ENCODE measurements around the gene PLAA.

The PLAA gene

DNA sequence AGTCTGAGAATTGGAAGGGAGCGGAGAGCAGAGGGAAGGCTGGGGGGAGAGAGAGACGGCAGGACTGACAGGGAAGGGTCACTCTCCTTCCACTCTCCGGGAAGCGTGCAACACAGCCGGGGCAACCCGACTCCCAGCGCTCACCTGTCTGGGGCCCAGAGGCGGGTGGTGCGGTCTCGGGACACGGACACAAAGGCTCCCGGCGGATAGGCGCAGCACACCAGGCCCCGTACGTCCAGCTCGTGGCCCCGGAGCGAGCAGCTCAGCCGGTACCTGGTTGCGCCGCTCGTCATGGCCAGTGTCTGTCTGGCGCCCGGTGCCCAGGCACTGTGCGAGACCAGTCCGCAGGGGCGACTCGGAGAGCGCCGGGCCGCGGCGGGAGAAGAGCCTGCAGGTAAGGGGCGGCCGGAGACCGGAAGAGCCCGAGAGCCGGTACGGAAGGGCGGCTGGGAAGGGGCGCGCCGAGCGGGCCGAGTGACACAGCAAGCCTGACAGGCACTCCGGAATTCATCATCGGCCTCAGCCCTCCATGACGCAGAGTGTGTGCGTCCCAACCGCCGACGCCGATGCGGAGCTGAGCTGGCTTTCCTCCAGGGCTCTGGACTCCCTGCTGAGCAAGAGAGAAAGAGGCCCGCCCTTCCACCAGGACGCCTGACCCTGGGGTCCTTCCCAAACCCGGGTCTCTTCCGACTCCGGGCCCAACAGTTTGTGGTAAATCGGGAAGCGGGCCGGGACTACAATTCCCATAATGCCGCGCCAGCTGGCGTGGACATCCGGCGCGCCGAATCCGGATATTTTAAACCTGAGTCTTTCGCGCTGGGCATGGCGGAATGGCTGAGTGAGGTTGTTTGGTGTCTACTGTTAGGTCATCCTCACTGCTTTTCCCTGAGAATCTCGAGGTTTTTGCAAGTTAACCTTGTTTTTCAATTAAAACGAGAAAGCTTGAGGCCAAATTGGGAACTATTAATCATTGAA lies at the start of gene PLAA:
TSS of gene PLAA (minus strand) at position 490 of the 975 bp plus-strand sequence. CDS start at position 293, 197 bp downstream.
- TF ChIP-seq POLR2A (IDR thresholded peaks at IDR 0.05; ENCODE audit: low read depth, low read length): peak; percentile 64
- FAIRE-seq (peak; percentile 98), DNase-seq (ENCODE audit: insufficient read length, low spot score) (peak; percentile 73)

DNA sequence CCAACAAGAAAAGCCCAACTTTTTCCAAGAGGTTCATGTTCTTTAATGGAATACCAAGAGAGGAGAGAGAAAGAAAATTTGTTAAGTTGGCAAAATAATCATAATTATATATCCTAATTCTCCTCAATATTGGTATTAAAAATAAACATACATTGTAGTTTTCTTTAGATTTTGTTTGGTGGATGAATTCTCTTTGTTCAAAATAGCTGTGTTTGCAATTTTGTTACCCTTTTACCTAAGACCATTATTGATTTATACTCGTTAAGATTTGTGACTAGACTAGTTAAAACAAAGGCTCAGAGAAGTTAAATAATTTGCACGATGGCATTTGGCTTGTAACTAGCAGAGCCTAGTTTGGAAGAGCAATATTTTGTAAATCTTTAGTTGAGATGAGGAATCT lies 48.8 kb upstream of the PLAA start:
- DNase-seq (ENCODE audit: insufficient read length, low spot score) (no peak), FAIRE-seq (no peak)
- no peak for TF ChIP-seq POLR2A (IDR thresholded peaks at IDR 0.05; ENCODE audit: low read depth, low read length)

DNA sequence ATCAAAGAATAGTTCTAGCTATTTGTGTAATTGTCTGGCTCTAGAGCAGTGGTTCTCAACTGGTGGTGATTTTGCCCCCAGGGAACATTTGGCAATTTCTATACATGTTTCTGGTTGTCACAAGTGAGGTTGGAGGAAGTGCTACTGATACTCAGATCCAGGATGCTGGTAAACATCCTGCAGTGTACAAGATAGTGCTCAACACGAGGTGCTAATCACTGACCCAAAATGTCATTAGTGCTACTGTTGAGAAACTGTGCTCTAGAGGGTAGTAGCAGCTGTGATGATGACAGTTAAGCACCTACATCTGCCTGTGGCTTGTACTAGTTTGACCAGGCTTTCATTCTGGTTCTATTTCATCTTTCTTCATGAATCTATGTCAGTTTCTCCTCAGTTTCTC lies 36.3 kb upstream of the PLAA start:
- no peak for FAIRE-seq

DNA sequence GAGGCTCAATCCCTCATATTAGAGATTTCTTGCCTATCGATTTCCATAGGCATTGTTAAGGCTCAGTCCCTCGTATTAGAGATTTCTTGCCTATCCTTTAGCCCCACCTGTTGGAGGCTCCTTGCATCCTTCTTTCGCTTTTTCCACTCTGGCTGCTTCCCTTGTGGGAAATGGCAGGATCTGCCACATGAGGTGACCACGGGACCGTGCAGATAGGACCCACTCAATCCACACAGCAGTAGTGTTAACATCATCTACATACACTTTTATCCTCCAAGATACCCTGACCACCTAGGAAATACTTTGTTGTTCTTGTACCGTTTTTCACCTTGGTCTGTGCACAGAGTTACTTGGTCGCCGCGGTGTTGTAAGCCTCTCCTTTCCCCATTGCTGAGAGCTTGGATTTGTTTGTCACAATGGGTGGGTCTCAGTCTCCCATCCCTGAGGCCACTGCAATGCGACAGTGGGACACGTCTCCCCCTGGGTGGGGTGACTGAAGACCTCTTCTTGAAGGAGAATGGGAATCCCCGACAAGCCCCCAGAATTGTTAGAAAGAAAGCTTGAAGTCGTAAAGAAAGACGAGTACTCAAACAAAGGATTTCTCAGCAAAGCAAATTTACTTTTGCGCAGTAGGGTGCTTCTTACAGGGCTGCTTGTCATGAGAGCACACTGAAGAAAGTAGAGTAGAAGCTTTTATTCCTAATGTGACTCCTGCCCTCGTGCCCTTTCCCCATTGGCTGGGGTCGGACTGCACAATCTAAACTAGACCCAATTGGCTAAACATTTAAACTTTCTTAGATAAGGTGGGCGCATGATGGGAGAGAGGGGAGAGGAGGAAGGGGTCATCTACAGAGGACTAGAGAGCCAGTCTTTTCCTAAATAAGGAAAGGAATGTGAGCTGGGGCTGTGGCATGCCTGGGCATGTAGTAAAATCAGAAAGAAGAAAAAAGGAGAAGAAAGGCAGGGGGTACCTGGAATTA lies 29.0 kb upstream of the PLAA start:
- DNase-seq (ENCODE audit: insufficient read length, low spot score) (no peak), FAIRE-seq (peak; percentile 96)
- no peak for TF ChIP-seq POLR2A (IDR thresholded peaks at IDR 0.05; ENCODE audit: low read depth, low read length)

More for the DNA sequence above, 36.3 kb upstream of the PLAA start:
- no peak for TF ChIP-seq POLR2A (IDR thresholded peaks at IDR 0.05; ENCODE audit: low read depth, low read length)
- no peak for DNase-seq (ENCODE audit: insufficient read length, low spot score)

DNA sequence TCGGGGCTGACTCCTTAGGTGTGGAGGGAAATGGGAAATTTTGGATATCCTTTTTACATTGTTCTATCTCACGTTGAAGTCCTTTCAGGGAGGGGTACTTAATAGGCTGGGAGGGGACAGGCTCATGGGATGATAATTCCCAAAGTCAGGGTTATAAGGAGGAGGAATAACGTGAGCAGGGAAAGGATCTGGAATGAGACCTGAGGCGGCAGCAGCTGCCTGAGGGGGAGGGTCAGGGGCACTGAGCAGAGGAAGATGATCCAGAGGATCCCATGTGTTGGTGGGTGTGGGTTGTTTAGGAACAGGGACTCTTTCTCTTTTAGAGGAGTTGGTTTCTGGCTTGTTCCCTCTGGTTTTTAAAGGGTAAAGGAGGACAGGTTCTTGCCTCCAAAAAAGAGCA lies 27.9 kb upstream of the PLAA start:
- DNase-seq (ENCODE audit: insufficient read length, low spot score) (no peak), FAIRE-seq (no peak)
- no peak for TF ChIP-seq POLR2A (IDR thresholded peaks at IDR 0.05; ENCODE audit: low read depth, low read length)

DNA sequence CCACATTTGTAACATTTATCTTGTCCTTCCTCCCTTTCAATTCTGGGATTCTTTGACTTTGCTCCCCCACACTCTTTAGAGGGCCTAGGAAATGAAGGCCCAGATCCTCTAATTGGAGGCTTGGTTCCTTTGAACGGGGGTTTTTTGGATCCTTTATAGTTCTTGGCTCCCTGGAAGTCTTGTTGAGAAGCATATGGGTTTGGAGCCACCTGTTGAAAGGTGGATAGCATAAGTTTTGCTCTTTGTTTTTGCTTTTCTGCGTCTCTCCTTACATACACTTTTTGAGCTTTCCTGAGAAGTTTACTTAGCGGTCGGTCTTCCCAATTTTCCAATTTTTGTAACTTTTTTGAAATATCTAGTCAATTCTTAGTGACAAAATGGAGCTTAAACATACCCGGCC lies 26.9 kb upstream of the PLAA start:
- DNase-seq (ENCODE audit: insufficient read length, low spot score): no peak

DNA sequence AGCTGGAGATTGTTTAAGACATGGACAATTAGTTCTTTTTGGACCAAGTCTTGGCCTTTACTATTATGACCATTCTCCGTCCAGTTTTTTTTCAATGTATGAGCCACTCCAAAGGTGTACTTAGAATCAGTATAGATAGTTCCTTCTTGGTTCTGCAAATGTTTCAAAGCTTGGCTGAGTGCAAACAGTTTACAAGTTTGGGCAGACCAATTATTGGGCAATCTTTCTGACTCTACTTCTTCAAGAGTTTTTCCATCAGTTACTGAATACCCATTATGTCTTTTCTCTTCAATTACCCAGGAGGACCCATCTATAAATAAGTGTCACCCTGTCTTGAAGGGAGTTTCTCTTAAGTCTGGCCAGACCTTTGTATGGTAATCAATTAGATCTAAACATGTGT lies 24.7 kb upstream of the PLAA start:
- TF ChIP-seq POLR2A (IDR thresholded peaks at IDR 0.05; ENCODE audit: low read depth, low read length): no peak
- no peak for FAIRE-seq
- no peak for DNase-seq (ENCODE audit: insufficient read length, low spot score)

More for the DNA sequence above, 26.9 kb upstream of the PLAA start:
- TF ChIP-seq POLR2A (IDR thresholded peaks at IDR 0.05; ENCODE audit: low read depth, low read length): no peak
- no peak for FAIRE-seq

DNA sequence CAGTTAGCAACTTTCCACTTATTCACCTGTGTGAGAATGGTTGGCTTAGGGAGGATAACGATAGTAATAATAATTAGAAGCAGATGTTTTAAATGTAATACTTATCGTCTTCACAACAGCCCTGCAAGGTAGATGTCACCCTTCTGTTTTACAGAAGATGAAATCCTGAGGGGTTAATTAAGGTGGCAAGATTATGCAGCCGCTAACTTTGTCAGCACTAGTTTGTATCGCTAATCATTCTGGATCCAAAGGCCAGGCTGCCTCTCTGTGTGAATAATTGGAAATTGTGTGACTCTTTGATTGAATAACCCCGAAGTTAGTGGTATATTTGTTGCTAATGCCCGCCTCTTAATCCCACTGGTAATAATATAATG lies 9.8 kb upstream of the PLAA start:
- no peak for DNase-seq (ENCODE audit: insufficient read length, low spot score)
- no peak for TF ChIP-seq POLR2A (IDR thresholded peaks at IDR 0.05; ENCODE audit: low read depth, low read length)
- no peak for FAIRE-seq

DNA sequence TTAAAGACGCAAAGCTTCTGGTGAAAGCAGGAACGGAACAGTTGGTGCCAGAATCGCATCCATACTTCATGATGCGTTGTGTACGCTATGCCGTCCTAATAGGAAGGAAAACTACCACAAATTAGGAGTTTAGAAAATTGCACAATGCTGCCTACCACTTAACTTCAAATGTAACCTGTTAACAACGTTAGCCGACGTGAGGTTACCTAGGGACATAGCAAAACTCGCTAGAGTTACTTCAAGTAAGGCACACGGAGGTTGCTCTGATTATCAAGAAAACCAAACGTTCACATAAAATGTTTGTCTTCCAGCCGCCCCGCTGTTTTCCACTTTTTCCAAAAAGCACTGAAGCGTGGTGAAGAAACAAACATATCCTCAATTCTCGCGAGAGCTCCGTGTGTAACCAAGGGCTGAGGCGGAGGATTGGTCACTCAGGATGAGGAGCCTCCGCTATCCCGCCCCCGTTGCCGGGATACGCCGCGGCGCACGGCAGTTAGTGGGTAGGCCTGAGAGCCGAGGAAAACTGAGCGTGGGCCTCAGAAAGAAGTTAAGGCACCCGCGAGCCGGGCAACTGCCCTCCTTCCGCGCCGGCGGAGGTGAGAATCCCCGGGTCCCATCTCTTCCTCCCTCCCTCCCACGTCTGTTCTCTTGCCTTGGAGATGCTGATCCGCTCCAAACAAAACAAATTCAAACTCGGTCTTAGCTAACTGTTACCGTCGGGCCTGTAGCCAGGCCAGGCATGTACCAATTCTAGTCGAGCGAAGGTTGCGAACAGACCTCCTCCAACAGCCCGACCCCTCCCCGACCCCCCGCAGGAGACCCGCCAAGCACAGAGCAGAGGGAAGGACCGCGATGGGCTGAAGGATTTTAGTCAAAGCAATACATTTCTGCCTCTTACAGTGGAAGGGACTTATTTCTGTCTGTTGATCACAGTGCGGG lies 9.1 kb upstream of the PLAA start, which contains the start of gene IFT74:
TSS of gene IFT74 (plus strand) at position 492 of the 939 bp plus-strand sequence. CDS start 5,556 bp downstream, outside the sequence.
- FAIRE-seq (peak; percentile 98), DNase-seq (ENCODE audit: insufficient read length, low spot score) (peak; percentile 86)
- peak; percentile 43; the same call in 1 of the 2 replicates for TF ChIP-seq POLR2A (IDR thresholded peaks at IDR 0.05; ENCODE audit: low read depth, low read length)

DNA sequence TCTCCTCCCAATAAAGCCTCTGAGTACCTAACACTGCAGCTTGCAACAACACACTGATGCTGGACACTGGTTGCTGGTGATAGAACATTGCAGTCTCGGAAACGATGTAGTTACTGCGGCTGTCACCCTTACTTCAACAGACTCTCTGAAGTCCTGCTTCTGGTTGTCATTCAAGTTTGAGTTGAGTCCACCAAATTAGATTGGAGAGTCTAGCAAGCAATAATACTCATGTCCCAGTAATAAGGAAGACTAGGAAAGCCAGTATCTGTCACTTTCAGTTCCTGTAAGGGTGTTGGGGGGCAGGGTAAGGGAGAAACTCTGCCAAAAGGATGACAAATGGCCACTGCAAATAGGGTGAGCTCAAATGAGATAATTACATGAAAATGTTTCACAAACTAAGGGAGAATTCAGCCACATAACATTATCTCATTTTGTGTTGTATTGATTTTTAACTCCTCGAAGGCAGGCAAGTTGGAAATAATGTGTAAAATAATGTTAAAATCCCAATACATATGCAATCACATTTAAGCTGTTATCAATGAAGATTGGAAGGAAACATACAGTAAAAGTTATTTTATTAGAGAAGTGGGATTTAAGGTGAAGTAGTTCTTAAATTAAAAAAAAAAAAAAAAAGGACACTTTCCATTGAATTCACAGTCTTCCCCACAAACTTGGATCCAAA lies 8.3 kb upstream of the PLAA start:
- no peak for TF ChIP-seq POLR2A (IDR thresholded peaks at IDR 0.05; ENCODE audit: low read depth, low read length)
- peak; percentile 86 for FAIRE-seq
- no peak for DNase-seq (ENCODE audit: insufficient read length, low spot score)

DNA sequence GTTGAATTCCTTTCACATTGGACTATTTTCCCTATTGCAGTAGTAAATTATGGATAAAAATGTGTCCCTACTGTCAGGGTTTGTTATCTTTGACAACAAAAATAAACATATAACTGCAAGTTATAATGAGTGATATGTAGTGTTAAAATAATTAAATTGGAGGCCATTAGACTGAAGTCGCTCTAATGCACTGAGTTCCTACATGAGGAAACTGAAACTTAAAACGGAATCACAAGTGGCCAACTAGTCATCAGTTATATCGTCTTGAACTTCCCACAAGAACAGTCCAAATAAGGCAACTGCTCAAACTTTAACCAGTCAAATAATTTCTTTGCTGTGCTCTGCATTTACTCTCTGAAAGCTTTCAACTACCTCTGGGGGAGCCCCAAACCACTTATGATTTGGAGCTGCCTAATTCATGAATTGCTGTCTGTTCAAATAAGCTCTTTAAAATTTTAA lies 7.0 kb upstream of the PLAA start:
- peak; percentile 41 for FAIRE-seq
- TF ChIP-seq POLR2A (IDR thresholded peaks at IDR 0.05; ENCODE audit: low read depth, low read length): no peak
- DNase-seq (ENCODE audit: insufficient read length, low spot score): no peak

DNA sequence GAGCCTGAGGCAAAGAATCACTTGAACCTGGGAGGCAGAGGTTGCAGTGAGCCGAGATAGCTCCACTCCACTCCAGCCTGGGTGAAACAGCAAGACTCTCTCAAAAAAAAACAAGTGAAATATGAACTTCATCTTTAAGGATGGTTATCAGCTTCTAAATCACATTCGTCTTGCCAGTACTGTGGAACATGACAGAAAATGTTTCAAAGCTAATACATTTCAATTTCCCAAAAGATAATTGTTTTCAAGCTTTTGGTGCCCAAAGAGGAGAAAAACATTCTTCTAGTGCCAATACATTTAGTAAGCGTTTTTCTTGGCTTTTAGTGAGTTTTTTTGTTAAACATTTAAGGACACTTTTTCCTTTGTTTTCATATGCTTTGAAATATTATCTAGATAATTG lies 4.8 kb upstream of the PLAA start:
- no peak for TF ChIP-seq POLR2A (IDR thresholded peaks at IDR 0.05; ENCODE audit: low read depth, low read length)
- no peak for FAIRE-seq
- DNase-seq (ENCODE audit: insufficient read length, low spot score): no peak
